BE2C (cell line): ENCODE measurements around the gene TXNL4A.

Experiments
- DNase-seq: peaks from one replicate; pipeline ENCODE4 v3.0.0-alpha.2; 2020
- H3K27me3 ChIP-seq: fragments of 250-450 bp; sonication (Bioruptor Pico); 2 replicates; pipeline ENCODE4 v1.5.1; 2020; ENCODE audit warnings: mild to moderate bottlenecking
- H3K36me3 ChIP-seq: fragments of 250-450 bp; sonication (Bioruptor Pico); 2 replicates; pipeline ENCODE4 v1.5.1; 2020; ENCODE audit warnings: mild to moderate bottlenecking
- H3K4me1 ChIP-seq: fragments of 250-450 bp; sonication (Bioruptor Pico); 2 replicates; pipeline ENCODE4 v1.5.1; 2020
- H3K4me3 ChIP-seq: 2 replicates; pipeline ENCODE4 v1.5.1; 2011; ENCODE audit warnings: low read depth, low read length
- H3K9me3 ChIP-seq: fragments of 250-450 bp; sonication (Bioruptor Pico); 2 replicates; pipeline ENCODE4 v1.5.1; 2020
- CTCF ChIP-seq: IDR thresholded peaks from 2 replicates; pipeline ENCODE4 v1.5.1; 2012; ENCODE audit warnings: mild to moderate bottlenecking, low read depth, low read length

Gene TXNL4A

GRCh38 chr18:79931475-79931874 is 56.9 kb downstream of the TXNL4A start:
- DNase-seq, result no peak
- Histone ChIP-seq H3K4me1 (no peaks in the 10 kb centered on the region), H3K9me3 (no peaks in the 10 kb centered on the region), H3K27me3 (no peaks in the 10 kb centered on the region), H3K36me3 (no peaks in the 10 kb centered on the region), H3K4me3 (no peak overlapping the region)
- TF ChIP-seq CTCF, result no peak

GRCh38 chr18:79930020-79930642 is 58.2 kb downstream of the TXNL4A start:
- Histone ChIP-seq H3K27me3 (no peaks in the 10 kb centered on the region), H3K4me1 (no peaks in the 10 kb centered on the region), H3K4me3 (no peak overlapping the region), H3K9me3 (no peaks in the 10 kb centered on the region), H3K36me3 (no peaks in the 10 kb centered on the region)
- no peak for TF ChIP-seq CTCF
- no peak for DNase-seq

GRCh38 chr18:79928563-79928960 is 59.8 kb downstream of the TXNL4A start:
- Histone ChIP-seq H3K9me3 (no peaks in the 10 kb centered on the region), H3K36me3 (no peaks in the 10 kb centered on the region), H3K27me3 (no peaks in the 10 kb centered on the region), H3K4me3 (no peak overlapping the region), H3K4me1 (no peaks in the 10 kb centered on the region)
- DNase-seq, result no peak
- TF ChIP-seq CTCF, result no peak

GRCh38 chr18:79927607-79928562 is 60.5 kb downstream of the TXNL4A start:
- H3K4me3 ChIP-seq, result no peak overlapping the region
- H3K27me3 ChIP-seq, result no peaks in the 10 kb centered on the region
- H3K9me3 ChIP-seq, result no peaks in the 10 kb centered on the region
- H3K4me1 ChIP-seq, result no peaks in the 10 kb centered on the region
- no peak for DNase-seq
- H3K36me3 ChIP-seq, result no peaks in the 10 kb centered on the region
- no peak for TF ChIP-seq CTCF

- DNase-seq, result no peak
- H3K36me3 ChIP-seq, result no peaks in the 10 kb centered on the region
Observed at GRCh38 chr18:79926715-79927606, 61.4 kb downstream of the TXNL4A start.

More at GRCh38 chr18:79926715-79927606, 61.4 kb downstream of the TXNL4A start:
- no peaks in the 10 kb centered on the region for H3K4me1 ChIP-seq
- no peak overlapping the region for H3K4me3 ChIP-seq
- H3K27me3 ChIP-seq, result no peaks in the 10 kb centered on the region
- no peaks in the 10 kb centered on the region for H3K9me3 ChIP-seq
- no peak for TF ChIP-seq CTCF
